ENCODE results near the gene APBA2.

APBA2 gene

DNA sequence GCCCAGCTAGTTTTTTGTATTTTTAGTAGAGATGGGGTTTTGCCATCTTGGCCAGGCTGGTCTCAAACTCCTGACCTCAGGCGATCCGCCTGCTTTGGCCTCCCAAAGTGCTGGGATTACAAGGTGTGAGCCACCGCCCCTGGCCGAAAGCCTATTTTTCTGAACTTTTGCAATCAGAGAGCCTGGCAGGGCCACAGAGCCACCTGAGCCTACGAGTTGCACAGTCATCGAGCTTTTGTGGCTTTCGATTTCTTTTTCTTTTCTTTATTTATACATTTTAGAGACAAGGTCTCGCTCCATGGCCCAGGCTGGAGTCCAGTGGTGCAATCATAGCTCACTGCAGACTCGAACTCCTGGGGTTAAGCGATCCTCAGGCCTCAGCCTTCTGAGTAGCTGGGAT lies 243.4 kb downstream of the APBA2 start:
- Histone ChIP-seq H3K79me2 (ENCODE audit: insufficient read depth, low read length) (no peaks in the 10 kb centered on the region), H3K27ac (ENCODE audit: low read depth, low read length, poor library complexity, severe bottlenecking) (no peak overlapping the region), H3K9me2 (ENCODE audit: low read depth, low read length) (no peaks in the 10 kb centered on the region), H3K36me3 (ENCODE audit: insufficient read depth, low read length) (no peaks in the 10 kb centered on the region), H3F3A (ENCODE audit: insufficient read depth, low read length) (no peaks in the 10 kb centered on the region), H3K4me1 (ENCODE audit: insufficient read depth, low read length, severe bottlenecking) (no peaks in the 10 kb centered on the region), H3K9ac (ENCODE audit: low read length) (no peak overlapping the region), H4K20me1 (ENCODE audit: insufficient read depth, low read length) (no peaks in the 10 kb centered on the region), H2AFZ (ENCODE audit: low read length) (no peak overlapping the region), H3K9me3 (ENCODE audit: low read length) (no peaks in the 10 kb centered on the region), H3K27me3 (ENCODE audit: insufficient read depth, low read length) (no peaks in the 10 kb centered on the region), H3K4me3 (ENCODE audit: low read depth, low read length, poor library complexity, severe bottlenecking) (no peak overlapping the region), H3K4me2 (ENCODE audit: low read length) (no peak overlapping the region)
- no peak for TF ChIP-seq EZH2 (IDR thresholded peaks at IDR 0.05; ENCODE audit: borderline replicate concordance, low read length)
- no peak for TF ChIP-seq CTCF (IDR thresholded peaks at IDR 0.05; ENCODE audit: low read length)

DNA sequence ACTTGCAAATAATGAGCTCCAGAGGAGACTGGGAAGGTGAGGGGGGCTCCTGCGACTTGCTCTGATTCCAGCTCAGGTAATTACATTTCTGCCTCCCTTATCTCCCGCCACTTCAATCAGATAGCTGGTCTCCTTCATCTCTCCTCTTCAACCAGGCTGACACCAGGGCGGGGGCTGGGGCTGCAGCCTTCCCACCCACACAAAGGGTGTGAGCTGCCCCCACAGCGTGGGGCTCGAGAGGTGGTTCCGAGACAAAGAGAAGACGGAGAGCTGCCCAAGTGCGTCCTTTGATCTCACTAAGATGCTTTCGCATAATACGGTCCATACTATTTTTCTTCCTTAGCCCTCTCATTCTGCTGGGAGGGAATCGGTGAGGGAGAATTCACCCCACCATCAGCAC lies 244.2 kb downstream of the APBA2 start:
- H3K4me2 ChIP-seq (ENCODE audit: low read length): no peak overlapping the region

GRCh38 chr15:29130476-29130875 lies 244.7 kb downstream of the APBA2 start:
- Histone ChIP-seq H3K4me2 (ENCODE audit: low read length) (no peak overlapping the region), H3K9me3 (ENCODE audit: low read length) (no peaks in the 10 kb centered on the region)

More for the DNA sequence above, 244.2 kb downstream of the APBA2 start:
- Histone ChIP-seq H3K9me2 (ENCODE audit: low read depth, low read length) (no peaks in the 10 kb centered on the region), H3K4me1 (ENCODE audit: insufficient read depth, low read length, severe bottlenecking) (no peaks in the 10 kb centered on the region), H3K27ac (ENCODE audit: low read depth, low read length, poor library complexity, severe bottlenecking) (no peak overlapping the region), H3F3A (ENCODE audit: insufficient read depth, low read length) (no peaks in the 10 kb centered on the region), H3K4me3 (ENCODE audit: low read depth, low read length, poor library complexity, severe bottlenecking) (no peak overlapping the region), H2AFZ (ENCODE audit: low read length) (no peak overlapping the region), H3K79me2 (ENCODE audit: insufficient read depth, low read length) (no peaks in the 10 kb centered on the region), H3K9me3 (ENCODE audit: low read length) (no peaks in the 10 kb centered on the region), H4K20me1 (ENCODE audit: insufficient read depth, low read length) (no peaks in the 10 kb centered on the region), H3K9ac (ENCODE audit: low read length) (no peak overlapping the region), H3K27me3 (ENCODE audit: insufficient read depth, low read length) (no peaks in the 10 kb centered on the region), H3K36me3 (ENCODE audit: insufficient read depth, low read length) (no peaks in the 10 kb centered on the region)
- TF ChIP-seq EZH2 (IDR thresholded peaks at IDR 0.05; ENCODE audit: borderline replicate concordance, low read length) (no peak), CTCF (IDR thresholded peaks at IDR 0.05; ENCODE audit: low read length) (no peak)

More at GRCh38 chr15:29130476-29130875, 244.7 kb downstream of the APBA2 start:
- Histone ChIP-seq H2AFZ (ENCODE audit: low read length) (no peak overlapping the region), H4K20me1 (ENCODE audit: insufficient read depth, low read length) (no peaks in the 10 kb centered on the region), H3K27ac (ENCODE audit: low read depth, low read length, poor library complexity, severe bottlenecking) (no peak overlapping the region), H3F3A (ENCODE audit: insufficient read depth, low read length) (no peaks in the 10 kb centered on the region), H3K4me1 (ENCODE audit: insufficient read depth, low read length, severe bottlenecking) (no peaks in the 10 kb centered on the region), H3K27me3 (ENCODE audit: insufficient read depth, low read length) (no peaks in the 10 kb centered on the region), H3K4me3 (ENCODE audit: low read depth, low read length, poor library complexity, severe bottlenecking) (no peak overlapping the region), H3K36me3 (ENCODE audit: insufficient read depth, low read length) (no peaks in the 10 kb centered on the region), H3K9me2 (ENCODE audit: low read depth, low read length) (no peaks in the 10 kb centered on the region), H3K79me2 (ENCODE audit: insufficient read depth, low read length) (no peaks in the 10 kb centered on the region), H3K9ac (ENCODE audit: low read length) (no peak overlapping the region)
- no peak for TF ChIP-seq CTCF (IDR thresholded peaks at IDR 0.05; ENCODE audit: low read length)

All from OCI-LY1 (cell line).